ENCODE measurements around the gene UNC93B1.

The UNC93B1 gene

DNA sequence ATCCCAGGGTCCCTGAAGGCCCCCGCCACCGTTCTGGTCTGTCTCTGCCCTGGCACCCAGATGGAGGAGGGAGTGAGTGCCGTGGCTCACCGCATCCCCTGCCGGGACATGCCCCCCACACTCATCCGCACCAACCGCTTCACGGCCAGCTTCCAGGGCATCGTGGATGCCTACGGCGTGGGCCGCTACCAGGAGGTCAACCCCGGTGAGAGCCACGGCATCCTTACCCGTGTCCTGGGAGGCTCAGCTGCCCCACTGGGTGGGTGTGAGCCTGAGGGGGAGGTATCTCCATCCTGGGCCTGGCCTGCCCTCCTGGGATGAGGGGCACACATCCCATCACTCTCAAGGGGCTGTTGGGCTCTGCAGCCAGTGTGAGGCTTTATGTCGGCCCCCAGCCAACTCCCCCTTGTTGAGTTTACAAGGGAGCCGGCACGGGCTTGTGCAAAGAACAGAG is 41.0 kb upstream of the UNC93B1 start:
- Histone ChIP-seq H3K27ac (ENCODE audit: low read depth, low read length, severe bottlenecking) (no peak overlapping the region), H3K9me3 (ENCODE audit: control insufficient read depth, low read length) (no peaks in the 10 kb centered on the region), H3K36me3 (ENCODE audit: control insufficient read depth, insufficient read depth, low read length) (peaks cover 57% of the 10 kb centered on the region), H3K4me3 (ENCODE audit: extremely low read depth, insufficient read depth, low read length, poor library complexity, severe bottlenecking) (no peak overlapping the region), H3K4me1 (ENCODE audit: control insufficient read depth, insufficient read depth, low read length, poor library complexity, severe bottlenecking) (peaks cover 20% of the 10 kb centered on the region)
- WGBS, 2 experiments (ENCODE audit: insufficient coverage in 2 of 2) = 95 to 100% methylated on average over 8 to 11 of the region's 18 CpGs

DNA sequence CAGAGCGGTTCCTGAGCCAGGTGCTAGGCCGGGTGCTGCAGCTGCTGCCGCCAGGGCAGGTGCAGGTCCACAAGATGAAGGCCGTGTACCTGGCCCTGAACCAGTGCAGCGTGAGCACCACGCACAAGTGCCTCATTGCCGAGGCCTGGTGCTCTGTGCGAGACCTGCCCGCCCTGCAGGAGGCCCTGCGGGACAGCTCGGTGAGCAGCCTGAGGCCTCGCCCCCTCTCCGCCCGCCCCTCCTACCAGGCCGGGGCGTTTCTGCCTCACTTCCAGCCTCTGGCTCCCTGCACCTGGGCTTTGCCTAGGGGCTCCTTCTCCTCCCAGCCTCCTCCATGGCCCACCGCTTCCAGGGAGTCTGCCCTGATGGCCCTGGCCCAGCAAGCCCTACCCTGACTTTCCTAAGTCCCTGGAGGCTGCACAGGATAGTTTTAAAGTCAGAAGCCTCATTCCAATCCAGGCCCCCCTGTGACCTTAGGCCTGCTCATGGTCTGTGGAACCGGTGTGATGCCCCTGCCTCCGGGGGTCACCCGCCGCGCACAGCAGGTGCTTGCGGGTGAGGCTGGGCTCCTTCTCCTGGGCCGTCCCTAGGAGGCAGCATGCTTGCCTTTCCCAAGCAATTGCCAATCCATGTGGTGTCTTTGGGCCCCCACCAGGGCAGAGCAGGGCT is 40.4 kb upstream of the UNC93B1 start:
- H3K4me1 ChIP-seq (ENCODE audit: control insufficient read depth, insufficient read depth, low read length, poor library complexity, severe bottlenecking) = peaks cover 24% of the 10 kb centered on the region
- WGBS, 2 experiments (ENCODE audit: insufficient coverage in 2 of 2) = 89 to 93% methylated on average over 12 to 23 of the region's 24 CpGs
- H3K27ac ChIP-seq (ENCODE audit: low read depth, low read length, severe bottlenecking) = no peak overlapping the region
- no peaks in the 10 kb centered on the region for H3K9me3 ChIP-seq (ENCODE audit: control insufficient read depth, low read length)
- no peak overlapping the region for H3K4me3 ChIP-seq (ENCODE audit: extremely low read depth, insufficient read depth, low read length, poor library complexity, severe bottlenecking)
- H3K36me3 ChIP-seq (ENCODE audit: control insufficient read depth, insufficient read depth, low read length) = peaks cover 51% of the 10 kb centered on the region

DNA sequence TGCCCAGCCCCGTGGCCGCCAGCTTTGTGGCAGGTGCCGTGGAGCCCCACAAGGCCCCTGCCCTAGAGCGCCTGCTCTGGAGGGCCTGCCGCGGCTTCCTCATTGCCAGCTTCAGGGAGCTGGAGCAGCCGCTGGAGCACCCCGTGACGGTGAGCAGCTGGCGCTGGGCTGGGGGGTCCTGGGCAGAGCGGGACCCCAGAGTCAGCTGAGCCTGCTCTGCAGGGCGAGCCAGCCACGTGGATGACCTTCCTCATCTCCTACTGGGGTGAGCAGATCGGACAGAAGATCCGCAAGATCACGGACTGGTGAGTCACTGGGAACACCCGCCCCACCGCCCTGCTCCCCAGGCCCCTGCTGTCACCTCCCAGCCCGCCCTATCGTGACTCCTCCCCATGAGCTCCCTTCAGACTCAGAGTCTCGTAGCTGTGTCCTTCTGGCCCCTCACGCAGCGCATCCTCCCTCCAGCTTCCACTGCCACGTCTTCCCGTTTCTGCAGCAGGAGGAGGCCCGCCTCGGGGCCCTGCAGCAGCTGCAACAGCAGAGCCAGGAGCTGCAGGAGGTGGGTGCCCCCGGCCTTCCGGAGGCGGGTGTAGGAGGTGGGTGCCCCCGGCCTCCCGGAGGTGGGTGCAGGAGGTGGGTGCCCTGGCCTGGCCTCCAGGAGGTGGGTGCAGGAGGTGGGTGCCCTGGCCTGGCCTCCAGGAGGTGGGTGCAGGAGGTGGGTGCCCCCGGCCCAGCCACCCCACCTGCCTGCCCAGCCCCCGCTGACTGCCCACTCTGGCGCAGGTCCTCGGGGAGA is 39.6 kb upstream of the UNC93B1 start:
- H3K27ac ChIP-seq (ENCODE audit: low read depth, low read length, severe bottlenecking) = no peak overlapping the region
- WGBS, 2 experiments (ENCODE audit: insufficient coverage in 2 of 2) = 89 to 92% methylated on average over 23 to 27 of the region's 36 CpGs
- H3K36me3 ChIP-seq (ENCODE audit: control insufficient read depth, insufficient read depth, low read length) = peaks cover 44% of the 10 kb centered on the region
- no peak overlapping the region for H3K4me3 ChIP-seq (ENCODE audit: extremely low read depth, insufficient read depth, low read length, poor library complexity, severe bottlenecking)
- no peaks in the 10 kb centered on the region for H3K9me3 ChIP-seq (ENCODE audit: control insufficient read depth, low read length)
- peaks cover 26% of the 10 kb centered on the region for H3K4me1 ChIP-seq (ENCODE audit: control insufficient read depth, insufficient read depth, low read length, poor library complexity, severe bottlenecking)

DNA sequence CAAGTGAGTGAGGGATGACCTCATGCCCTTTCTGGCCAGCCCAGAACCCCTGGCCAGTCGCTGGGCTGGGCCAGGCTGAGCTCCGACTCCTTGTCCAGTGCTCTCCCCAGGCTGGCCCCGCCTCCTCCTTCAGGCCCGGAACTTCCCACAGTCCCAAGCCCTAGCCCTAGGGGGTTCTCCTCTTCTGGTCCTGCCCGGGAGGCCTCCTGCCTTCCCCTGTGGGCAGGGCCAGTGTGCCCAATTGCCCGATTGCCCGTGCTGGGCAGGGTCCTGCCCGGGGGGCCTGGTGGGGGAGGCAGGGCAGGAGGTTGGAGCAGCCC is 39.1 kb upstream of the UNC93B1 start:
- no peak overlapping the region for H3K27ac ChIP-seq (ENCODE audit: low read depth, low read length, severe bottlenecking)
- WGBS, 2 experiments (ENCODE audit: insufficient coverage in 2 of 2) = 81 to 91% methylated on average over 6 to 8 of the region's 8 CpGs

DNA sequence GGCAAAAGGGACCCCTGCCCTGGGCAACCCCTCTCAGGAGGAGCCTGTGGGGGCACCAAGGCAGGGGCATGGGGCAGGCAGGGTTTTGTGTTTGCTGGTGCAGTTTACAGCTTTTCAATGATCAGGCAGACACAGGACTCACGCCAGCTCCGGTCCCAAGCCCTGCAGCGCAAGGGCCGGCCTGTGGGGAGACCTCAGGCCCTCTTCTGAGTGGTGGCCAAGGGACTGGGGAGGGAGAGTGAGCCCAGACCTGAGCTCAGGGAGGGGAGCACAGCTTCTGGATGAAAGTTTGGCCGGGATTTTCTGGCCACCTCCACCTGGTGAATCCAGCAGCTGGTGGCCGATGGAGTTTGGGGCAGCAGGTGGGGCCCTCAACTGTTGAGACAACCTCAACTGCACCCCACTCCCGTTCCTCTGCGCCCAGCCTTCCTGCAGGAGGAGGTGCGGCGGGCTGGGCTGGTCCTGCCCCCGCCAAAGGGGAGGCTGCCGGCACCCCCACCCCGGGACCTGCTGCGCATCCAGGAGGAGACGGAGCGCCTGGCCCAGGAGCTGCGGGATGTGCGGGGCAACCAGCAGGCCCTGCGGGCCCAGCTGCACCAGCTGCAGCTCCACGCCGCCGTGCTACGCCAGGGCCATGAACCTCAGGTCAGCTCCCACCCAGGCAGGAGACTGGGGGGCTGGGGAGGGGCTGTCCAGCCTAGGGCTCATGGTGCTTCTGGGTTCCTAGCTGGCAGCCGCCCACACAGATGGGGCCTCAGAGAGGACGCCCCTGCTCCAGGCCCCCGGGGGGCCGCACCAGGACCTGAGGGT is 38.5 kb upstream of the UNC93B1 start:
- no peak overlapping the region for H3K4me3 ChIP-seq (ENCODE audit: extremely low read depth, insufficient read depth, low read length, poor library complexity, severe bottlenecking)
- WGBS, 2 experiments (ENCODE audit: insufficient coverage in 2 of 2) = 94 to 95% methylated on average over 26 to 27 of the region's 27 CpGs
- H3K9me3 ChIP-seq (ENCODE audit: control insufficient read depth, low read length) = no peaks in the 10 kb centered on the region
- peaks cover 36% of the 10 kb centered on the region for H3K36me3 ChIP-seq (ENCODE audit: control insufficient read depth, insufficient read depth, low read length)
- no peak overlapping the region for H3K27ac ChIP-seq (ENCODE audit: low read depth, low read length, severe bottlenecking)
- H3K4me1 ChIP-seq (ENCODE audit: control insufficient read depth, insufficient read depth, low read length, poor library complexity, severe bottlenecking) = peaks cover 34% of the 10 kb centered on the region

More for the DNA sequence above, 39.1 kb upstream of the UNC93B1 start:
- H3K4me3 ChIP-seq (ENCODE audit: extremely low read depth, insufficient read depth, low read length, poor library complexity, severe bottlenecking) = no peak overlapping the region
- H3K4me1 ChIP-seq (ENCODE audit: control insufficient read depth, insufficient read depth, low read length, poor library complexity, severe bottlenecking) = peaks cover 32% of the 10 kb centered on the region
- peaks cover 42% of the 10 kb centered on the region for H3K36me3 ChIP-seq (ENCODE audit: control insufficient read depth, insufficient read depth, low read length)
- H3K9me3 ChIP-seq (ENCODE audit: control insufficient read depth, low read length) = no peaks in the 10 kb centered on the region

DNA sequence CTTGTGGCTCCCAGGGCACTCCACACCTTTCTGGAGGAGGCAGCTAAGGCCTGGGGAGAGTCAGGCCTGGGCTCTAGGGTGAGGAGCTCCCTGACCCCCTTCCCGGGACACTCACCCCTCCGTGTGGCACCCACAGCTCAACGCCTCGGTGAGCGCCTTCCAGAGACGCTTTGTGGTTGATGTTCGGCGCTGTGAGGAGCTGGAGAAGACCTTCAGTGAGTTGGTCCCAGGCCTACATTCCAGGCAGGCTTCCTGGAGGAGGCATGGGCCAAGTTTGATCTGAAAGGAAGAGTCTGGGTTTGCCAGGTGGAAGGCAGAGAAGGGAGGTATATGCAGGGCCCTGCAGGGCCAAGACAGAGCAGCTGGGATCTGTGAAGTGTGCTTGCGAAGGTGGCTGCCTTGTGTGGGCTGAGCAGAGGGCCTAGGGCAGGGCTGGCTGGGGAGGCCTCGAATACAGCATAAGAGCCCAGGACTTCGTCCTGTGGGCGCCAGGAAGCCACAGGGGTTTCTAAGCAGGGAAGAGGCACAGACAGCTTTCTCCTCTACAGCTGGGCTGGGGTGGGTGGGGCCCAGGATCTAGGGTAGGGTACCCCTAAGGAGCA is 37.8 kb upstream of the UNC93B1 start:
- H3K9me3 ChIP-seq (ENCODE audit: control insufficient read depth, low read length) = no peaks in the 10 kb centered on the region
- H3K4me3 ChIP-seq (ENCODE audit: extremely low read depth, insufficient read depth, low read length, poor library complexity, severe bottlenecking) = no peak overlapping the region
- peaks cover 34% of the 10 kb centered on the region for H3K36me3 ChIP-seq (ENCODE audit: control insufficient read depth, insufficient read depth, low read length)
- H3K4me1 ChIP-seq (ENCODE audit: control insufficient read depth, insufficient read depth, low read length, poor library complexity, severe bottlenecking) = peaks cover 34% of the 10 kb centered on the region
- no peak overlapping the region for H3K27ac ChIP-seq (ENCODE audit: low read depth, low read length, severe bottlenecking)
- 91 to 95% methylated on average over 10 to 12 of the region's 12 CpGs for WGBS, 2 experiments (ENCODE audit: insufficient coverage in 2 of 2)

DNA sequence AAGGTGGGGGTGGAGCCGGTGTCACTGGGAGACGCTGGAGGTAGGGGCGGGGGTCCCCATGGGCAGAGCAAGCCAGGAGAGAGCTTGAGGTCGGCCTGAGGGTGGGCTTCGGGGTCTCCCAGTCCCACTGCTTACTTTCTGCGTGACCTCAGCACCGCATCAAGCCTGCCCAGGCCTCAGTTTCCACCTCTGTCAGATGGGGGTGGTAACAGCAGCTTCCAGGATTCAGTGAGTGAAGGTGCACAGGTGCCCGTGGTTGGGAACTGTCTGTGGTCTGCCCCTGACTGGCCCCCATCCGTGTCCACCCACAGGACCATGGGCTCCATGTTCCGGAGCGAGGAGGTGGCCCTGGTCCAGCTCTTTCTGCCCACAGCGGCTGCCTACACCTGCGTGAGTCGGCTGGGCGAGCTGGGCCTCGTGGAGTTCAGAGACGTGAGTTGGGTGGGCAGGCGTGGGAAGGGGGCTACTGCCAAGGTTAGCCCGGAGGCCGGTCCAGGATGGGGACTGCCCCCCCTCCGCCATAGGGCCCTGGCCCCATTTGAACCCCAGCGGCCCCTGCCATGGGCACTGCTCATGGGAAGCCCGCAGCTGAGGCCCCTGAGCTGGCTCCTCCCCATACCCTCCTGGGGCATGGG is 37.2 kb upstream of the UNC93B1 start:
- 91 to 94% methylated on average over 17 to 20 of the region's 23 CpGs for WGBS, 2 experiments (ENCODE audit: insufficient coverage in 2 of 2)
- H3K9me3 ChIP-seq (ENCODE audit: control insufficient read depth, low read length) = no peaks in the 10 kb centered on the region
- peak overlapping the region; percentile 56 for H3K4me3 ChIP-seq (ENCODE audit: extremely low read depth, insufficient read depth, low read length, poor library complexity, severe bottlenecking)
- peak overlapping the region; percentile 84 for H3K27ac ChIP-seq (ENCODE audit: low read depth, low read length, severe bottlenecking)
- H3K4me1 ChIP-seq (ENCODE audit: control insufficient read depth, insufficient read depth, low read length, poor library complexity, severe bottlenecking) = peaks cover 34% of the 10 kb centered on the region
- H3K36me3 ChIP-seq (ENCODE audit: control insufficient read depth, insufficient read depth, low read length) = peaks cover 27% of the 10 kb centered on the region

DNA sequence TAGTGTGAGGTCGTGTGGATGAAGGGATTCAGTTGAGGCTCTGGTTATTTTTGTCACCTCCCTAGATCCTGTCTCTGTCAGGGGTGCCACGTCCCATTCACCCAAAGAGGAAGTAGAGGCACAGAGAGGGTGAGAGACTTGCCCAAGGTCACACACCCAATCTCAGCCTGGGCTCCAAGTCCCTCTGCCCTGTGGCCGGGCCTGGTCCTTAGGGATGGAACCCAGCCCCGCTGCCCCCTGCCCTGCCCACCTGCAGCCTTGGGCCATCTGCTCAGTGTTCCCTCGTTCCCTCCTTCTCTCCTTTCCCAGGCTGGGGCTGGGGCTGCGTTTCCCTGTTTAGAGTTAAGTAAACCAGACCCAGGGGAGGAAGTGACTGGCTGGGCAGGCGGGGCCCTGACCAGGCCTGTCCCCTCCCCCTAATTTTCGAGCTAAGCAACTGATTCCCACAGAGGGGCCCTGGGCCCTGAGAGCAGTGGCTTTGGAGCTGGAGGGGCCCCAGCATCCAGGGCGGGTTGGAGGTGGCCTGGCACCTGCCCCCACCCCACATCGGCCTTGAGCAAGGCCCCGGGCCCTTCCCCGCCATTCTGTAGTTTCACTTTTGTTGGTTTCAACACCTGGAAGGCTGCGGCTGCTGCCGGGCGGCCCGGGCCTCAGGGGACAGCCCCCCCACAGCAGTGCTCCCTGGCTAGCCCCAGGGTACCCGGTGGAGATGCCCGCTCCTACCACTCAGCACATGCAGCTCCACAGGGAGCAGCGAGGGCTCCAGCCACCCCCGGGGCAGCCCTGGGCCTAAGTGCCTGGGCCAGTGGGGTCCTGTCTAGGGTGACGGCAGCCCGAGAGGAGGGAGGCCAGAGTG is 36.4 kb upstream of the UNC93B1 start:
- 64 to 65% methylated on average over 11 to 14 of the region's 22 CpGs for WGBS, 2 experiments (ENCODE audit: insufficient coverage in 2 of 2)
- Histone ChIP-seq H3K9me3 (ENCODE audit: control insufficient read depth, low read length) (no peaks in the 10 kb centered on the region), H3K27ac (ENCODE audit: low read depth, low read length, severe bottlenecking) (peak overlapping the region; percentile 84), H3K36me3 (ENCODE audit: control insufficient read depth, insufficient read depth, low read length) (peaks cover 25% of the 10 kb centered on the region), H3K4me1 (ENCODE audit: control insufficient read depth, insufficient read depth, low read length, poor library complexity, severe bottlenecking) (peaks cover 34% of the 10 kb centered on the region), H3K4me3 (ENCODE audit: extremely low read depth, insufficient read depth, low read length, poor library complexity, severe bottlenecking) (peak overlapping the region; percentile 56)

DNA sequence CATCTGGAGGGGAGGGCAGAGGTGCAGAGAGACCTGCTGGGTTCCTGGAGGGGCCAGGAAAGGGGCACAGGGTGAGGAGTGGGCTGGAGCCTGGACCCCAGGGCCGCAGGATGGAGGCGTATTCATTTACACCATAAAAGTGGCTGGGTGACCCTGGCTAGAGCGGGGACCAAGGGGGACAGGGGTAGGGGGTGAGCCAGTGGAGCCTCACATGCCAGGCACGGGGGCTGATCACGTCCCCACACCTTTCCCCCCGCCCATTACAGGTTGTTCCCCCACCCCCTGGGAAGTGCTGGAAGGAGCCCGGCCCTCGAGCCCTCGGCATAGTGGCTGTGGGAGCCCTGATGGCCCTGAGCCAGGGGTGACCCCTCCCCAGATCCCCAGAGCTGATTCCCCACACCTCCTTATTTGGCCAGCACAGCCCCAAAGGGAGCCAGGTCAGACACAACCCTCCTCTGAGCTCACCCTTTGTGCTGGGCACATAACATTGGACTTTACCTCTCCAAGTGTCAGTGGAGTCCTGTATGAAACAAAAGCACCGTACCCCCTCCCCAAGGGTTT is 35.7 kb upstream of the UNC93B1 start:
- H3K9me3 ChIP-seq (ENCODE audit: control insufficient read depth, low read length) = no peaks in the 10 kb centered on the region
- peaks cover 34% of the 10 kb centered on the region for H3K4me1 ChIP-seq (ENCODE audit: control insufficient read depth, insufficient read depth, low read length, poor library complexity, severe bottlenecking)
- peaks cover 25% of the 10 kb centered on the region for H3K36me3 ChIP-seq (ENCODE audit: control insufficient read depth, insufficient read depth, low read length)
- WGBS, 2 experiments (ENCODE audit: insufficient coverage in 2 of 2) = 75 to 80% methylated on average over 1 to 3 of the region's 10 CpGs
- peak overlapping the region; percentile 56 for H3K4me3 ChIP-seq (ENCODE audit: extremely low read depth, insufficient read depth, low read length, poor library complexity, severe bottlenecking)
- peak overlapping the region; percentile 84 for H3K27ac ChIP-seq (ENCODE audit: low read depth, low read length, severe bottlenecking)
